B cell (primary cell): ENCODE data around the gene TMEM163.

Source experiments
- CTCF ChIP-seq: fragments of 200-600 bp; IDR thresholded peaks from one replicate; pipeline ENCODE4 v1.8.0; 2022; ENCODE audit warnings: antibody characterized with exemption, mild to moderate bottlenecking
- EZH2 ChIP-seq: IDR thresholded peaks from 2 replicates; pipeline ENCODE4 v1.6.1; 2012; ENCODE audit warnings: borderline replicate concordance, low read depth, mild to moderate bottlenecking, moderate library complexity, low read length; ENCODE audit not compliant: insufficient read depth, poor library complexity, severe bottlenecking

DNA sequence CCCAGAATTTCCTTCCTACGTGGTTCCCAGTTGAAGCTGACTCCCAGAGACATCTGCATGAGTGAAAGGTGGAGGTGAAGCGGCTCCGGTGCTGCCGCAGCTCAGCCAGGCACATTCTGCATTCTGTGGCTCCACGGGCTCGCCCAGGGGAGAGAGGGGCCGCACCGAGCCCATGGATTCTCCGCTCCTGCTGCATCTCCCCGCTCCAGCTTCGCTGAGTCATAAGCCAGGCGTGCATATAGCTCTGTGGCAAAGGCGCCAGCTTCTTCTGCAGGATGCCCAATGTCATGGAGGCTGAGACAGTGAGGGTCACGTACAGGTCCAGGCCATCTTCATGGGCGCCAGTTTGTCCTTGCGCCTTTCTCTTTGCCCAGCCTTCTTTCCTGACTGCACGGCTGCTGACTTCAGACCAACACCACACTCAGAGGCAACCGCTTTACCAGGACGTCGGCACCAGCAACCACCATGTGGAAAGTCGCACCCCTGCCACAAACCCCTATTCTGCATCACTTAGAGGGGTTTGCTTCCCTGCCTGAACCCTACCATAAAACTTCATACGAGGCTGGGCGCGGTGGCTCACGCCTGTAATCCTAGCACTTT is 249.2 kb downstream of the TMEM163 start:
- TF ChIP-seq CTCF (no peak), EZH2 (no peak)
